DMS79 (cell line): Measurements from ENCODE around the gene FRMD8.

ENCODE experiments used
- DNase-seq: peaks from one replicate; lab custom pipeline; 2025; lab: John Stamatoyannopoulos, UW

Gene FRMD8

GRCh38 chr11:65414776-65415498, 28.5 kb downstream of the FRMD8 start:
- no peak for DNase-seq

DNA sequence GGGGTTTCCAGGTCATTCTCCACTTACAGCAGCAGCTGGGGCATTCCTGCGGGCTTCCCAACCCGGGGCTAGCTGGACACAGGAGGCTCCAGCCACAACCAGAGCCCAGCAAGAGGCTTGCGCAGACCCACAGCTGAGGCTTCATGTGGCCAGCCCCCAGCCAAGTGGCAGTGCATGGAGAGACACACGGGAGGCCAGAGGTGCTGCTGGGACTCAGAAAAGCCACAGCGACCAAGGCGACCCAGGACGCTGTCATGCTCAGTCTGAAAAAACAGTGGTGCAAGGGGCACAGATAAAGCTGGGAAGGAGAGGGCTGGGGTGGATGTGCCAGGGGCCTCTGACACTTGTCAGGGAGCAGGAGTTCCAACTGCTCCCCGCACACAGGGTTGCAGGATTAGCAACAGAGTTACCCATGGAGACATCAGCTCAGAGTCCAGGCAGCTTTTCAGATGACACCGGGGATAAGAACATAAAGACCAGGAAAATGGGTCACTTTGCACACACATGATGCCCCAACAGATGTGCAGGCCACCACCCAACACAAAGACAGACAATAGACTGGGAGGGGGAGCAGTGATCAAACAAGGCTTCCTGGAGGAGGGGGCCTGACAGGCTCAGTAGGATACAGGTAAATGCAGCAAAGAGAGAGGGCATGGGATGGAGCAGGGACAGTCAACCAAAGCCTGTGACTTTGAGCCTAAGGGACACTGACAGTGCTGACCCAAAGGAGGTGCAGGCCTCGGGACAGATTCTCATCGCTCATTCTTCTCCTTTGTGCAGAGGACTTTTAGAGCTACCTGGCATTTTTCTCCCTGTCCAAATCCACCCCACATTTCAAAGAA, 29.3 kb downstream of the FRMD8 start:
- no peak for DNase-seq

GRCh38 chr11:65416341-65416824, 29.9 kb downstream of the FRMD8 start:
- peak; percentile 57 for DNase-seq

GRCh38 chr11:65416841-65417701, 30.6 kb downstream of the FRMD8 start:
- DNase-seq, result no peak

GRCh38 chr11:65417702-65418430, 31.4 kb downstream of the FRMD8 start:
- DNase-seq, result no peak

DNA sequence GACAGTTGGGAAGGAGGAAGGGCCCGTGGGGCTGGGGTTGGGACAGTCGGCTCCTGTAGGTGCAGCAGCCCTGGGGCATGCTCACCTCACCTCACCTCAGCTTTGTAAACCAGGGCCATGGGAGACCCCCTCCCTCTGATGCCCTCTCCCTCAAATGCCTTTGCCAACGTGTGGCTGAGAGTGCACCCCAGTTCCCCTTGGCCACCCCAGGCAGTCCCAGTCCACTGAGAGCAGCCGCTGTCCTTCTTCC, 31.9 kb downstream of the FRMD8 start:
- no peak for DNase-seq

- DNase-seq, result peak; percentile 93
Observed at GRCh38 chr11:65418681-65419459, 32.4 kb downstream of the FRMD8 start.

DNA sequence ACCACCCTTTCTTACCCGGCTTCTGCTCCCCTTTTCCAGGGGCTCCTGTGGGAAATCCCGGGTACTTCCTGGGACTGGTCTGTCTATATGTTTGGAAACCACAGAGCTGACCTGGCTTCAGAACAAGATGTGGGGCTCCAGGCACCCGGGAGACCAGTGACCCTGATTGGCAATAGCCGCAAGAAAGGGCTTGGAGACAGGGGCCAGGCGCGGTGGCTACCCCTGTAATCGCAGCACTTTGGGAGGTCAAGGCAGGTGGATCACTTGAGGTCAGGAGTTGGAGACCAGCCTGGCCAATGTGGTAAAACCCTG, 33.0 kb downstream of the FRMD8 start:
- no peak for DNase-seq

DNA sequence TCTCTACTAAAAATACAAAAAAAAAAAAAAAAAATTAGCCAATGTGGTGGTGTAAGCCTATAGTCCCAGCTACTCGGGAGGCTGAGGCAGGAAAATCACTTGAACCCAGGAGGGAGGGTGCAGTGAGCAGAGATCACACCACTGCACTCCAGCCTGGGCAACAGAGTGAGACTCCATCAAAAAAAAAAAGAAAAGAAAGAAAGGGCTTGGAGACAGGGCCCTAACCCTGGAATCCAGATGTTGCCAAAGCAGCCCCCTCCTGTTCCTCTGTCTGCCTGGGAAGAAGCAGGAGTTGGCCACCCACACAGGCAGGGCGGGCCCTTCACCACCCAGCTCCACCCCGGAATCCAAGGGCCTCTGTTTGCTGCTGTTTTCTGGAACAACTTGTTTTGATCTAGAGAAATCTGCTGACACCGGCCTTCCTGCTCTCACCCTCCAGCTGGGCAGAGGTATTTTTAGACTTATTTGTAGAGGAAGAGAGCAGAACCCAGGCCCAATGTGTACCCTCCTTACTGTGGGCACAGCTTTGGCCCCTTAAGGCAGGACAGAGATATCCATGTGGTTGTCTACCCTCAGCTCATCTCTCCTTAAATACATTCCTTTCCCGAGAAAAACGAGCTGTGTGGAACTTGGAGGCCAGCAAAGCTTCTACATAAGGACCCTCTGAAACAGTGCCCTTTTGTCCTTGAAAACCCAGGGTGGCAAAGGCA, 33.5 kb downstream of the FRMD8 start:
- DNase-seq, result peak; percentile 68

GRCh38 chr11:65420506-65420905, 34.1 kb downstream of the FRMD8 start:
- no peak for DNase-seq

DNA sequence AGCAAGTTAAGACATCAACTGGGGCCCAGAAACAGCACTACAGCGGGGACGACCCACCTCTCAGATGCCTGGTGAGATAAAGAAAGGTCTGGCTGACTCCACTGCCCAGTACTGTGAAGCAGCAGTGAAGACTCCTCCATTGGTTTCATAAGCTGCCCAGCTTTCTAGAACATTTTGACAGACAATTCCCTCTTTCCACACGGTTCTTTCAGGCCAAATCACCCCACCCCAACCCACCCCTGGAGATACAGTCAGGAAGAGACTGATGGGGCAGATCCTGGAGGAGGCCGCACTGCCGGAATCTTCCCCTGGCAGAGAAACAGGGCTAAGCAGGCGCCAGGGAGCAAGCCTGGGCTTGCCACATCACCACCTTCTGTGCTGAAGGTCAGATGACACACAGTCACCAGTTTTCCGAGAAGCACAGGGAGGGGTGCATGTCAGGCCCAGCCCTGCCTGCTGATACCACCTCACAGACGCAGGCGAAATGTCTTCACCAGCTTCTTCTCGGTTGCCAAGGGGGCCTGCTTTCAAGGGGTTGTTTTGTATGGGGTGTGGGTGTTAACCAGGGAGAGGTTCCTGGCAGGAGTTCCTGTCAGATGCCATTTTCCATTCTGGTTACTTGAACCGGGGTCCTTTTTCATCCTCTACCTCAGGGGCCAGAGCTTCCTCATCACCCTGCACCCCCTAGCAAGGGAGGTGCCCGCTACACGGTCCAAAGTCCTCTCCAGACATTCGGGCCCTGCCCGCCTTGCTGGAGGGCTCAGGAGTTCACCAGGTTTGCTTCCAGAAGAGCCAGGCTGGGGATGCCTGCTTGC, 34.7 kb downstream of the FRMD8 start:
- peak; percentile 97 for DNase-seq

DNA sequence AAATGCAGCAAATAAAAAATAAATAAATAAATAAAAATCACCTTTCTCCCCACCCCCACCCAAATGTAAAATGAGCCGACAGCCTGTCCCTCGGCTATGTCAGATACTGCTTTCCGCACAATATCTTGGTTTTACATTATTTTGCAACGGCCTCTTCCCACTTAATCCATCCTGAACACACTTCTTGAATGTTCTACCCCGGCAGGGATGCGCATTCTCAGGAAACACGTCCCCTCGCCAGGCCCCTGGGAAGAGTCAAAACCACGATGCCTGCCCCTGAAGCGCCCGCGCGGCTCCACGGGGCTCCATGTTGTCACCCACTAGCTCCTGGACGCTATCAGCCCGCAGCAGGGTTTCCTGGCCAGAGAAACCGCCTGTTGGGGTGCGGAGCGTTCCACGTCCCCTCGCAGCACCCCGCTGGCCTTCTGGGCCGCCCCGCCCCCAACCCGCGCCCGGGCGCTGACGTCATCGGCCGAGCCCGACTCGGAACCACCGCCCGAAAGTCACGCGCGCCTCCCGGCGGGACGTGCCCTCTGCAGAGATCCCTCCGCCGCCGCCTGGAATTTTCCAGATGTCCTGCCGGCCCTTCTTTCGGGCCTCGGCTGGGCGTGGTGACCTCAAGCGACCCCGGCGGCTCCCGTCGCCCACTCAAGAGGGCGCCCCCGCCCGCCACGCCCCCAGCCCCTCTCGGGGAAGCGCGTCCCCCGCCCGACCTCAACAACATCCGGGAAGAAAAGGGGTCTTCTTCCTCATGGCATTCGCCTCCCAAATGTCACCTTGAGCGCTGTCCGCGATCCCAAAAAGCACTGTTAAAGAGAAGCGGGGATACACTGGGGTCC, 35.6 kb downstream of the FRMD8 start:
- DNase-seq, result peak; percentile 94

- peak; percentile 88 for DNase-seq
Observed at GRCh38 chr11:65422633-65423515, 36.4 kb downstream of the FRMD8 start, which contains the start of gene NEAT1. TSS of gene NEAT1 (plus strand) at chr11:65422798.

GRCh38 chr11:65423516-65424204, 37.2 kb downstream of the FRMD8 start:
- no peak for DNase-seq

GRCh38 chr11:65424205-65425104, 38.0 kb downstream of the FRMD8 start:
- no peak for DNase-seq
